GM18505 (cell line): ENCODE results near the gene CYB5R2.

ENCODE experiments used
- ATAC-seq: cut with Tn5 transposase; IDR thresholded peaks from one replicate; pipeline ENCODE4 v1.9.1; 2021; ENCODE audit not compliant: unreplicated experiment
- POLR2A ChIP-seq: IDR thresholded peaks from 4 replicates; pipeline ENCODE4 v1.6.1; 2011; ENCODE audit warnings: borderline replicate concordance; ENCODE audit not compliant: insufficient read depth, insufficient read length; ENCODE audit errors: extremely low read depth

The CYB5R2 gene

DNA sequence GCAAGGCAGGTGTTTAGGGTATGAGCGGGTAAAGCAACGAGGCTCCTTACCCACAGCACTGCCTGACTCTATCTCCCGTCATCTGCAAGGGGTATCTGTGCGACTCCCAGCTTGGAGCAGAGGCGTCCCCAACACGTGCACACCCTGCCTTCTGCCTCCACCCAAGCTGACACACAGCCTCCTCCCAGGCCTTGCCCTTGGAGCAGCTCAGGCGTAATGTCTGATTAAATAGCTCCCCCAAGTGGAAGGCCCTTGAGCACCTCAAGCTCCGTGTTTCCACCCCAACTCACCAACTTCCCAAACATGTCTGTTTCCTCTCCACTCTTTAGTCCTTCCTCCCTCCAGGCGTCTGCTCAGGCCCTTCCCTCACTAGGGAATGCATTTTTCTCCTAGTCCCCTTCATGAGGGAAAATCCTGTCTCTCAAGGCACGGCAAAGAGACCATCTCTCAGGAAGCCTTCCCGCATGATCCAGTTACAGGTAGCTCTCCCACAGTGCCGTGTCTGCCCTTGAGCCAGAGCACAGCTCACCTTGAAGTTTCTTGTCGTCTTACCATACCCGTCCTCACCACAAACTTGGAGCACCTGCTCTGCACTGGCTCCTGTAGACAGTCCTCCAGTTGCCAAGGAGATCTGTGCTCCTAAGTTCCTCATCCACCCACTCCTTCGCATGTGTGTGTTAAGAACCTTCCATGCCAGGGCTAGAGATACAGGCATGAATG, 15.8 kb downstream of the CYB5R2 start:
- no peak for TF ChIP-seq POLR2A
- no peak for ATAC-seq

DNA sequence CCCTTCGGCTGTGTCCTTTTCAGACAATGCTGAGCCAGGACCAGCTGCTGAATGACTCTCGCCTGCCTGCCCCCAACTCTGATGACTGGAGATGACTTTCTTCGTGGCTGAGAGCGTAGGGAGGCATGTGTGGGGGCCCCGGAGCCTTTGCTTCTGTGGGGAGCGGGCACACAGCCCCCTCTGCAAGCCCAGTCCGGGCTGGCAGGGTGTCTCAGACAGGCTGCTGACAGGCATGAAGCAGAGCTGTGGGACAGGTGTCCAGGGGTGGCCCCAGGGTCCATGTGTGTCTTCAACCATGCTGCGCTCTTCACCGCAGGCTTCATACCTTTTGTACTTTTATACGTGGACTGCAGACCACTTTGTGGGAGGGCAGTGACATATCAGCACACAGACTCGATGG, 16.6 kb downstream of the CYB5R2 start:
- no peak for TF ChIP-seq POLR2A
- no peak for ATAC-seq

DNA sequence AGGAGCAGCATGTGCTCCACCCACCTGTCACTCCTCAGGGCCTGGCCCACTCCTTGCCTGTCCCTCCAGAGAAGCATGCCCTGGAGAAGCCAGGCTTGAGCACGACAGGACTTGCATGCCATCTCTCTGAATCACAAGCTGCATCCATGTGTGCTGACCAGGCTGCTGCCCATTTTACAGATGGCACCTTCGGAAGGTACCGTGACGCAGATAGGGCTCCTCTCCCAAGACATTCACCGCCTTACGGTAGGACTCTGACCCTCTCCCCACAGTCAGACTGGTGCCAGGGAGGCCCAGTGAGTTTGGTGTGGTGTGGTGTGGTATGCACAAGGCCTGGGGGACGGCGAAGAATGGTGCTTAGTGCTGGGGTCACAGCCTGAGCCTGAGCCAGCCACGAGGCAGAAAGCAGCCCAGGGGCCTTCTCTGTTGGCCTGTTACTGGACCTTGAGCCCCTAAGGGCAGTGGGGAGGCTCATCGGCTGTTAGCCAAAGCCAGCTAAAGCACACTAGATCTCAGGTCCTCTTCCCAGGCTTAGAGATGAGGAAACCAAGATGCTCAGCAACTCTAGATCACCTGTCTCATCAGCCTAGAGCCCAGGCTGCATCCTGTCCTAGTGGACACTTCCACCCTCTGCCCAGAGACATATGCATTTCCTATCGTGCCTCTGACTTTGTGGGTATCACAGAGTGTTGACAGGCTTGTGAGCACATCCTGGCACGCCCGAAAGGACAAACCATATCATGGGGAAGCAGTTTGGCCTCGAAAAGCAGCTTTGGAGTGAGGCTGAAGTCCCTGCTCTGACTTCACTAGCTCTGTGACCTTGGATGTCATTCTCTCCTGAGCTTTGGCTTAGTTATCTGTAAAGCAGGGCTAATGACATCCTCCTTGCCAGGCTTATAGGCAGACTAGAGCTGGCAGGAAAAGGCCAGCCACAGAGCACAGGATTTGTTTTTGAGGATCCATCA, 17.8 kb downstream of the CYB5R2 start:
- ATAC-seq = no peak
- no peak for TF ChIP-seq POLR2A

DNA sequence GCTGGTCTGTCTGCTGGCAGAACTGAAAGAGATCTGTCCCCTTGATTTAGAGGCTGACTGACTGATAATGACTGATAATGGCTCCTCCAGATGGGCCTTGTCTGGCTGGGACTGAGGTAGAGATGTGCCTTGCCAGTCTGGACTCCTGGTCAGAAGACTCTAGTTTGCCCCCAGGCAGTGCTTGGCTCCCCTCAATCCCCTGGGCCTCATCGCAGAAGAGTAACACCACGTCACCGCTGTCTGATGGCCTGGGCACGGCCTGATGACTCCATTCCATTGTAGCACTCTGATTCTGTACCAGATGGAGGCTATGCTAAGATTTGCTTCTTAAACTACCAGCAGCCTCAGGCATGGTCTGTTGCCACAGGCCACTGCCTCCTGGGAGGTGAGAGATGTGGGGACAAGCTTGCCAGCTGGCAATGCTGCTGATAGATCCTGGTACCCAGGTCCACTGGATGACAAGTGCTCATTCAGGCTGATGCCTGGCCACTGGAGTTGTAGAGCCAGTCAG, 19.1 kb downstream of the CYB5R2 start:
- TF ChIP-seq POLR2A = no peak
- ATAC-seq = no peak

DNA sequence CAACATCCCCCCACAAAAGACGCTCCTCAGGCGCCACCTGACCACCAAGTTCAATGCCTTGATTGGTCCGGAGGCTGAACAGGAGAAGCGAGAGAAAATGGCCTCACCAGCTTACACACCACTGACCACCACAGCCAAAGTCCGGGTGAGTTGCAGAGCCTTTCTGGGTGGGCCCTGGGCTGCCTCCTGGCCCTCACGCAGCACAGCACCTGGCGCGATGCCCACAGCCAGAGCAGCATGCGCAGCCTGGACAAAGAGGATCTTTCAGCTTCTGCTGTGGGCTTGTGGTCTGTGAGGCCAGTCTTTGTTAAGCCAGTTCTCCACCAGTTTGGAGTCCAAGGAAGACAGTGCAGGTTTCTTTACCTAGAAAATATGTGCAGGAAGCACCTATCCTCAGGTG, 21.6 kb downstream of the CYB5R2 start:
- no peak for ATAC-seq
- TF ChIP-seq POLR2A = no peak

DNA sequence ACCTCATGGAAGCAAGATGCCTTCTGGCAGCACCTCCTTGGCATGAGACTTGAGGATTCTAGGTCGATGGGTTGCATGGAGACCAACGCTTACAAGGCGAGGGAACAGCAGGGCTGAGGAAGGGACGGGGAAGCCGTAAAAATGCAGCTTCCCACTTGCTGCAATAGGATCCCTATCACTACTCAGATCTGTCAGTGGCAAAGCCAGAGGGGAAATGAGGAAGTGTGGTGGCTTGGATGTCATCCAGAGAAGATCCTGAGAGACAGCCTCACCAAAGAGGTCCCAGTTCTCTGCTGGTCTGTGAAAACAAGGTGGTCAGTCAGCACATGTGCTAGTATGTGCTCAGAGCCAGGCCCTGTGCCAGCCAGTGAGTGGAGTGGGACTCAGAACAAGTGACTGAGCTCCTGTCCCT, 22.2 kb downstream of the CYB5R2 start:
- TF ChIP-seq POLR2A = no peak

DNA sequence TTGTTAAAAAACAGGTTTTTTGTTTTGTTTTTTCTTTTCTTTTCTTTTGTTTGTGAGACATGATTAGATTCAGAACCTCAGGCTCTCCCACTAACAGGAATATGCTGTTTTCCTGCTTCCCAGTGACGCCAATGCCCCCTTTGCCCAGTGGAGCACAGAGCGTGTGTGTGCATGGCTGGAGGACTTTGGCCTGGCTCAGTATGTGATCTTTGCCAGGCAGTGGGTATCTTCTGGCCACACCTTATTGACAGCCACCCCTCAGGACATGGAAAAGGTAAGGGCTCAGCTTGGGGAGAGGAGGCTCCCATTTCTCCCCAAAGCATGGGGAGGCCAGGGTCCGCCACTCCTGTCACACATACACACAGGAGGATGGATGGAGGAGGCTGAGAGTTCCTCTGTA, 25.0 kb downstream of the CYB5R2 start:
- ATAC-seq = no peak
- TF ChIP-seq POLR2A = no peak

More for the DNA sequence above, 22.2 kb downstream of the CYB5R2 start:
- ATAC-seq = no peak

DNA sequence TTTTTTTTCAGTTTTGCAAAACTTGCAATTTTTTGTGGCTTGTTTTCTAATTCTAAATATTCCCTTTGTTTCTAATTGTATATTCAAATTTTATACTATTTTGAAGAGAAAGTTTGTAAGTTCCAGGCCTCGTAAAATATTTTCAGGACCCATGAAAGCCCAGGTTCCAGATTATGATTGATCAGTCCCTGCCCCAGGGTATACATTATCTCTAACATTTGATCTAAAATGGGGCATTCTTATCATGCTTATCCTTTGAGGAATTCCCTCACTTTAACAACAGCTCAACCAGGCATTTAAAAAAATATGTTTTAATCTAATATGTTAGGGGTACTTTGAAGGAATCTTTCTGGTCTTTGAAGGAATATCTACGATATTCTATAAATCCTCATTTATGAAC, 26.4 kb downstream of the CYB5R2 start:
- no peak for TF ChIP-seq POLR2A
- ATAC-seq = no peak

DNA sequence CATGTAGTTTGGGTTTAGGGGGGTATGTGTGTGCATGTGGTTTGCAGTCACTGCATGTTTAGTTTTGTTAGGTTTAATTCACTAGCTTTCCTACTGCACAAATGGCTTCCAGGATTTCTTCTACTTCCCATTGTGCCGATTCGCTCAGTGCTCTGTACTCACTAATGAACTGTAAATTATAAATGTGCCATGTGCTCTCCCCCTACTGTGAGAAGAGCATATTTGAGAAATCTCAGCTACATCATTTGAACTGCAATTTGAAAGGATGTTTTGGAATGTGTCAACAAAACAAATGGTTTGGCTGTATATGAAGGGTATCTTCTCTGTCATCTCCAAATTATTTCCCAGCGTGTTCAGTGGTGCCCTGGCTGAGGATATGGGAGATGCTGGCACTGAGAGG, 28.1 kb downstream of the CYB5R2 start:
- ATAC-seq = no peak
- no peak for TF ChIP-seq POLR2A

DNA sequence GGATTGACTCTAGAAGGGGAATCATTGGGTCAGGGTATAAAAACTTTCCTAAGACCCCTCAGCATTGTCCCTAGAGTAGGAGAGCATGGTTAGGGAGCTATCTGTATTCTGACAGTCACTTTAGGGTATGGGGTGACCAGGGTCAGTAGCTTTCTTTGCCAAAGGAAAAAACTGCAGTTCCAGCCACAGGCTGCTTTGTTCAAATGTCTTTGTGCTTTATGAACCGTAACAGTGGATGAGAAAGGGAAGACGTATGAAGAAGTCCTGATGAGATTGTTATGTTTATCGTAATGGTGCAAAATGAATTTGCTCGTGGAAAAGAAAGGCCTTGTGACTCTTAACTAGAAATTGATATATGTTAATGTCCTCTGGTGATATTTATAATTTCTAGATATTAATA, 30.0 kb downstream of the CYB5R2 start:
- no peak for ATAC-seq
- TF ChIP-seq POLR2A = no peak

DNA sequence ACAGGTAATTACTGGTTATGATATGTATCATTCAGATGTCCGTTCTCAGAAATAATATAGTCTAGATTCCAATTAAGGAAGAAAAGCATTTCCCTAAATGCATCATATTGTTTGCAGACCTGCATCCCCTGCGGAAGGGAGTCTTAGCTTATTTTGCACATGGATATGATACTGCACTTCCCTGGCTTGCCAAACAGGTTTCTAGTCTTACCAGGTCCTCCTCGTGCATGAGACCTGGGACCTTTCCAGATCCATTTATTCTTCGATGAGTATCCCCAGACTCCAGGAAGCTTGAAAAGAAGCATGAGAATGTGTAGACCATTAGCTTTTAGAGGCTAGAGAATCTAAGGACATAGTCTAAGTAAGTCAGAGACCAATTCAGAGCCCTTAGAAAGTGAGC, 30.6 kb downstream of the CYB5R2 start:
- no peak for ATAC-seq
- TF ChIP-seq POLR2A = no peak

DNA sequence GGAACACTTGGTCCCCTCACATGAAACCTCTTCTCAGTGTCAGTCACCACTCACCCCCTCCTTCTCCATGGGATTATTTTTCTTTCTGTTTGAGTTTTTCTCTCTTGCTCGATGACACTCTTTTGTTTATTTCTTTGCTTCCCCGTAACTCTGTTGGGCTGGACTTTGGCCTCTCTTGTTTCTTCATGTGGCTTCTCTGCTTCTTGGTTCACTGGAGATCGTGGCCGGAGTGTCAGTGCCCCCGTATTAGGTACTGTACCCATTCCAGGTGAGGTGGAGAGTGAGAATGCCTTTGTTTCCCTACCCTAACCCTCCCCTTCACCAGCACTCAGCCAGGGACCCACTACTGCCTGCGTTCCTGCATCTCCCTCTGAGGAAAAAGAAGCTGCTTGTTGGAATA, 32.5 kb downstream of the CYB5R2 start:
- ATAC-seq = no peak
- no peak for TF ChIP-seq POLR2A

DNA sequence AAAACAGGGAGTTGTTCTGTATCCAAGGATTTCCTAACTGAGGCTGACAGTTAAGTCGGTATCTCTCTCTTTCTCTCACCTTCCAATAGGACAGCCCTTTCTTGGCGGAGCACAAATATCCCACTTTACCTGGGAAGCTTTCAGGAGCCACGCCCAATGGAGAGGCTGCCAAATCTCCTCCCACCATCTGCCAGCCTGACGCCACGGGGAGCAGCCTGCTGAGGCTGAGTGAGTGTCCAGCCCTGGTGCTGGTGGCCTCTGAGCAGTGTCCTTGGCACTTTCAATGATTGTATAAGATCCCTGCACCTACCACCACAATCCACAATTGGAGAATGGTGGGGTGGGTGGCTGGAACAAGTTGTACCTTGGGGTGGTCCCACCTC, 33.7 kb downstream of the CYB5R2 start:
- TF ChIP-seq POLR2A = no peak

More for the DNA sequence above, 33.7 kb downstream of the CYB5R2 start:
- no peak for ATAC-seq
